GM18861 (cell line): Measurements from ENCODE around the gene ZNF124.
"Not testable (repeated sequence)": the region's sequence is repeated elsewhere in the genome, so short reads cannot be mapped to it uniquely, and the experiment has no call there.

ENCODE experiments used
- ATAC-seq: cut with Tn5 transposase; IDR thresholded peaks from one replicate; pipeline ENCODE4 v1.9.1; 2021; ENCODE audit not compliant: unreplicated experiment

ZNF124 gene

DNA sequence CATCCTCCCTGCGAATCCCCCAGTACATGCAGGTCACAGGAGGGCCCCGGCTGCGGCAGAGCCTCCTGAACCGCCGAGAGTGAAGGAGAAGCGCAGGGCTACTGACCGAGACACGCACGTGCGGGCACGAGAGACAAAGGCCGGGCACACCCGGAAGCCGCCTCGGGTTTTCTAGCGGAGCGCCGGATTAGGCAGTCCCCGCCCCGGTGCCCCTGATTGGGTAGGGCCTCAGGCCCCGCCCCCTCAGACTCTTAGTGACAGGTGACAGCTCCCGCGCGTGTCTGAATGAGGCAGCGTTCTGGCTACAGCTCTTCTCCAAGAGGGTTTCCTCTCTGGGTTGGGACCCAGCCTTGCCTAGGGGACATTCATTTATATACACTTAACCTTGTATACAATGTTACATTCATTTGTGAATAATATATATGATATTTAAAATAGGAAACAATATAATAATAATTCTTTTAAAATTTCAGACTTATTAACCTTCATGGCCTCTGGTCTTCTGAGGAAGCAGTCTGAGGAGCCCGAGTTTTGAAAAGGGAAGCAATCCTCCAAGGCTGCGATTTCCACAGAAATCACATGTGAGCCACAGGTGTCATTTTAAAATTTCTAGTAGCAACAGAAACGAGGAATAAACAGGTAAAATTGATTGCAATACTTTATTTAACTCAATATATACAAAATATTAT, at the start of gene ZNF124:
TSS of gene ZNF124 (minus strand) at position 146 of the 689 bp plus-strand sequence. CDS start at position 3, 143 bp downstream.
- ATAC-seq: peak; percentile 92

DNA sequence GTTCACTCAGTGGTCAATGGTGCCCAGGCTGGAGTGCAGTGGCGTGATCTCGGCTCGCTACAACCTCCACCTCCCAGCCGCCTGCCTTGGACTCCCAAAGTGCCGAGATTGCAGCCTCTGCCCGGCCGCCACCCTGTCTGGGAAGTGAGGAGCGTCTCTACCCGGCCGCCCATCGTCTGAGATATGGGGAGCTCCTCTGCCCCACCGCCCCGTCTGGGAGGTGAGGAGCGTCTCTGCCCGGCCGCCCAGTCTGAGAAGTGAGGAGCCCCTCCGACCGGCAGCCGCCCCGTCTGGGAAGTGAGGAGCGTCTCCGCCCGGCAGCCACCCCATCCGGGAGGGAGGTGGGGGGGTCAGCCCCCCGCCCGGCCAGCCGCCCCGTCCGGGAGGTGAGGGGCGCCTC, 48.5 kb upstream of the ZNF124 start:
- ATAC-seq: not testable (repeated sequence)

DNA sequence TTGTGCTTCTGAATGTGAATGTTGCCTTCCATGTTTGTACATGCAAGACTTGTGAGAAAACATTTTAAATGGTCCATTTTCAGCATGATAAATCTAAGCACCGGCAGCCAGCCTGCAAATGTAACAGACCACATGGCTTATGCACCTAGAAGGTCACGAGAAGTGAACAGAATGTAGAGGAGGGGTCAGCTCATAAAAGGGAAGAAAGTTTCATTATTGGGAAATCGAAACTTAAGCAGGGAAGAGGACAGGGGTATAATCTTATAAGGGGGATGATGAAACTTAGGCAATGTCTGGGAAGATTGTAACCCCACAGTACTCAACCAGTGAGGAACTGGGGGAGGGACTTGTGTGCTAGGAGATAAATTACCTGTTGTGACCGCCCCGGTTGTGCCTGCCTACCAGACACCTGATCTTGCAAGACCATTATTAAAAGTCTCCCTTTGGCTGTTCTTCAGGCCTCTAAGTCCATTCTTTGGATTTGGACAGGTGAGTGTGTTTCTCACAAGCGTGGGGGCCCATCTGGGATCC, 46.4 kb upstream of the ZNF124 start:
- ATAC-seq: no peak

DNA sequence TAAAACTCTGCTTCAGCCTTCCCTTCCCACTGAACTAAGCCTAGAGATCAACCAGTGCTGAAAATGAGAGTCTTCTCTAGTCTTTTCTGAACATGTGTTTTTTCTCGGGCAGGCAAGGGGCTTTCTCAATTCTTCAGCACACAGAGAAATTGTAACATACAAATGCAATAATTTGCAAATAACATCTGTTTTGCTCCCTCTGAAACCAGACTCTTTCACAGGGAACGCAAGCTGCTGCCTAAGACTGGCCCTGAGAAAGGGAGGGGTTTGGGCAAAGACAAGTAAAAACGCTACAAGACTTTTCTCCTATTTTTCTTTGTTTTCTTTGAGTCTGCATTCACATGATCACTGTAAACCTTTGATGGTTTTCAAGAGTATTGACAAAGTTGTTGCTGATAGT, 44.4 kb upstream of the ZNF124 start:
- ATAC-seq: no peak

DNA sequence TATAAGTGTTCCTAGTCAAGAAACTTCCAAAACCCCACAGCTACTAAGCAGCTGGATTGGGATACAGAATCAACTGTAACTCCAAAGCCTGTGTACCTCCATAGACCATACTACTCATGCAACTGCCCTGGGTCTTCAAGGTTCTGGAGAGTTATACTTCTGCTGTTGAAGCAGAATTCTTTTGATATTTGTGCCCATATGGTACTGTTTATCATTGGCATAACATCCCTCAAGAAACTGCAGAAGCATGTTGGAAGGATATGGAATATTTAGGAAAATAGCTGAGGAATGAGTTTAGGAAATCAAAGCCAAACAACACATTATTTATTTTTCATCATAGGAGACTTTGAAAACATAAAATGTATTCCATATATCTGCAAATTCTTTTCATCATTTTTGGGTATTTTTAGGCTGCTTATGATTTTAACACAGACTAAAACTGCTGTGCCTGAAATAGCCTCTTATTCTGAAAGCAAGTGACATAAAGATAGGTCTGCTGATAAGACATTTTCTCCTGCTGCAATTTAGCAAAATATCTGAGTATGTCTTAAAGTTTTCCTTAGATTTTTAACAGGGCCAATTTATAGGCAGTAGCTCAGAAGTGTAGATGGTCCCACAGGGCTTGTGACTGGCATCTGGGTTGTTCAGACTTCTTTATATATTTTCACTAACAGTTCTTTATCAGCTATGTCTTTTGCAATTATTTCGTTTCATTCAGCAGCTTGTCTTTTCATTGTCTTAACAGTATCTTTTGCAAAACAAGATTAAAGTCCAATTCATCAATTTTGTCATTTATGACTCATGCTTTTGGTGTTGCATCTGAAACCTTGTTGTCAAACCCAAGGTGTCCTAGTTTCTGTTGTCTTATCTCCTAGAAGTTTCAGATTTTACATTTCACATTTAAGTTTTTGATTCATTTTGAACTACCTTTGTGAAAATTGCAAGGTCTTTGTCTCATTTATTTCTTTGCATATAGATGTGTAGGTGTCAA, 41.1 kb upstream of the ZNF124 start:
- ATAC-seq: no peak

DNA sequence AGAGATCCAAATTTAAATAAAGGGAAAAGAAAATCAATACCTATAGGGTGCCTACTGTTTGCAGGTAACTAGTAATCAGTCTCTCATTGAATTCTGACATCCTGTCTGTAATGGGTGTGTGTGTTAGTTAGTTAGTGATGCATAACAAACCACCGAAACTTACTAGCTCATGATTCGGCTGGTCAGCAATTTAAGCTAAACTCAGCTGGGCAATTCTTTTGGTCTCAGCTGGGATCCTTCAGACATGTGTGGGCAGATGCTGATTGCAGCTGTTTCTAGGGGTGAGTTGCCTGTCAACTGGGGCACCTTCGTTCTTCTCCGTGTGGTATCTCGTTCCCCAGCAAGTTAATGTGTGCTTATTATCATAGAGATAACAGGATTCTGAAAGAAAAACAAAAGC, 40.2 kb upstream of the ZNF124 start:
- peak; percentile 70 for ATAC-seq

DNA sequence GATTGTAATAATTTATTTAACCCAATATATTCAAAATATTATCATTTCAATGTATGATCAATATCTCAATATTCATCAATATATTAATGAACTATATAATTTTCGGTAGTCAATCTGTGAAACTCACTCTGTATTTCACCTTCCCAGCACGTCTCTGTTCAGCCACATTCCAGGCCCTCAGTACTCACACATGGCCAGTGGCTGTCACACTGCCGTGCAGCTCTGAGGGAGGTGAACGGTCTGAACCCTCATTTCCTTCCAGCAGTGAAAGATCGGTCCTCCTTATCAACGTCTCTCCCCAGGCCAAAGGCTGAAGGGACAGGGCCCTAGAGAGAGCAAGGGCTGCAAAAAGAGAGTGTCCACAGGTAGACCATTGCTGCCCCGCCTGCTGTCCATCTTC, 39.5 kb upstream of the ZNF124 start:
- ATAC-seq: no peak

DNA sequence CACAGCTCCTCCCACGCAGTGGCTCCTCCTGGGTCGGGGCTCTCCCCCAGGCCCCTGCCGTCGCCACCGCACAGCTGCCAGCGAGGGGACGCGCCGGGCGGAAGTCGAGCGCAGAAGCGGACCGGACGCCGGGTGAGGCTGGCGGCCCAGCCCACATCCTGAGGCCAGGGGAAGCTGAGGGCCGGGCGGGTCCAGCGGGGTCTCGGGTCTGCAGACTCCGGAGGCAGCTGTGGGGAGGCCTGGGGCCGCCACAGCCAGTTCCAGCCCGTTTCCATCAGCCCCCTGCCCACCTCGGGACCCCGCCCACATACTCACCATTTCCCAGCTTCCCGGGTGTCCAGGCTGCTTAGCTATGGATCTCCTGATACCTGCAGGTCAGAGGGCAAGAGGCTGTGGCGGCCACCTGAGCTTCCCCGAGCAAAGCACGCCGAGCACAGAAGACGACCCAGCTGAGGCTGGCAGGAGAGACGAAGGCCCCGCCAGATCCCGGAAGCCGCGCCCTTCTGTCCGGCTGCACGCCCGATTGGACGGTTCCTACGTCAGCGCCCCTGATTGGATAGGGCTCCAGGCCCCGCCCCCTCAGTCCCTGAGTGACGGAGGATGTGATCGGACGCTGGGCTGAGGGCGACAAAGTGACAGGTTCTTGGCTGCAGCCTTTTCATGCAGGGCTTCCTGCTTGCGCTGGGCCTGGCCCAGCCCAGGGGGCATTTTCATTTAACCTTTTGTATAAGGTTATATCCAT, 38.7 kb upstream of the ZNF124 start:
- ATAC-seq: peak; percentile 79

DNA sequence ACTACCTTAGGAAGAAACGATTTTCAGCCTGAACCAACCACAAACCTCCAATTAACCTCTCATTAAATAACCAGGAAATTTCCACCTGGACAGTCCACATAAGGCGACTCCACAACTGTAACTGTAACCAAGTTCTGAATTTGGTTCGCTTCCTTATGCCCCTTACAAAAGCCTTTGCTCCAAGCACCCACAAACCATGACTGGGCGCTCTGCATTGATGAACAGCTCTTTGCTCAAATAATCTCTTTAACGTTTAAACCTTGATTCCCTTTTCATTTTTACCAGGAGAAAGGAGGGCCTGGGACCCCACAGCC, 38.2 kb upstream of the ZNF124 start:
- ATAC-seq: peak; percentile 0

DNA sequence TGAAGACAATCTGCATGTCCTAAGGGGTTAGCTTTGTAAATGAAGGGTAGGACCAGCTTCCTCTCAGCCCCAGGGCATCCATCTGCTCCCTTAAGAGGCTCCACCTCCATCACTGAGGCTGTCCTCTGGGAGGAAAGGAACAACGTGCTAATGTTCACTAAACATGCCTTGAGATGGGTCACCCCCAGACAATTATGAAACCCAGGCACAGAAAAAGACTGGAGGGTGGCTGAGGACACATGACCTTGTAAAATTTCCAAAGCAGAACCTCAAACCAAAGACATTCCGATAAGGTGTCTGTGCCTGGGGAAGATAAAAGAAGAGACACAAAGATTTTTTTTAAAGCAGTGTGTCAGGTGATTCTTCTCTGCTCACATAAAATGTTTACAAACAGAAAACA, 37.6 kb upstream of the ZNF124 start:
- ATAC-seq: no peak

DNA sequence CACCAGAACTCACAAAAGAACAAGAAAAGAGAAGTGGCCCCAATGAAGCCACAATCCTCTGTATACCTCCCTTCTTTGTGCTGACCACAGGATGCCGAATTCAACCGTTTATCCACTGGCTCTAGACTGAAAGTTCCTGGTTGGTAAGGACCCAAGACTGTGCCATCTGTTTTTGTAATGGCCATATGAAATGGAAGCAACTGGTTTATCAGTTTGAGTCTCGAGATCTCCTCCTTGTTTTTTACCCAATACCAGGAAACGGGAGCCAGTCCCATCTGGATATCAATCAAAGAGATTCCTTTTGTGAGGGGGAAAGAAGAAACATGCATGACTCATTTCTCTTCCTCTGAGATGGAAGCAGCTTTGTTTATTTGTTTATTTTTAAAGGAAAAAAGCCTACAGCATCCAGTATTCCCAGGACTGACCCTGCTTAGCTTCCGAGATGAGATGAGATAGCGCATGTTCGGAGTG, 32.4 kb upstream of the ZNF124 start:
- no peak for ATAC-seq

DNA sequence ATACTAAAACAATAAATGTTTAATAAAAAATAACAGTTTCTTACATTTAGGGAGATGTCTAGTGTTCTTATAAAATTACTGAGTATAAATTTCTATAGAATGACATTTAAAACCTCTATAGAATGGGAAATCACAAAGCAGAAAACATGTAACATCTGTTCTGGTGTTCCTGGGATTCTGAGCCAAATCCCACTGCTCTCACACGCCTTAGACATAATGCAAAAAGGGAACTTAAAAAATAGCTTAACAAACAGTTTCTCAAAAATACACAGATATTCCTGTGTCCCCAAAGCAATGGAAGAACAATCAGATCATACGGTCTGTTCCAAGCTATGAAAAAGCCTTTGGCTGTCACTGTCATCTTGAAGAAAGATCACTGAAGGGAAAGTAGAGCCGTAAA, 27.0 kb upstream of the ZNF124 start:
- ATAC-seq: no peak

DNA sequence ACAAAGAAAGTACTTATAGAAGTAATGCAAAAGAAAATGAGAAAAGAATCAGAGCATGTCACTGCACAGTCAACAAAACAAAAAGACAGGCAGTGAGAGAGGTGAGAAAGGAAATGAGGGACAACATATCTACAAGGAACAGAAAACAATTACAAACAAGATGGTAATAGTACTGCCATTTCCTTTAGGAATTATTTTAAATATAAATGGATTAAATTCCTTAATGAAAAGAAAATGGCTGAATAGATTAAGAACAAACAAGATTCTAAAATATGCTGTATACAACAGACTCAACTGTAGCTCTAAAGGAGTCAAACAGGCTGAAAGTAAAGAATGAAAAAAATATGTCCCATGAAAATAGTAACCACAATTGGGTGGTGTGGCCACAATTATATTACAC, 22.1 kb upstream of the ZNF124 start:
- no peak for ATAC-seq

DNA sequence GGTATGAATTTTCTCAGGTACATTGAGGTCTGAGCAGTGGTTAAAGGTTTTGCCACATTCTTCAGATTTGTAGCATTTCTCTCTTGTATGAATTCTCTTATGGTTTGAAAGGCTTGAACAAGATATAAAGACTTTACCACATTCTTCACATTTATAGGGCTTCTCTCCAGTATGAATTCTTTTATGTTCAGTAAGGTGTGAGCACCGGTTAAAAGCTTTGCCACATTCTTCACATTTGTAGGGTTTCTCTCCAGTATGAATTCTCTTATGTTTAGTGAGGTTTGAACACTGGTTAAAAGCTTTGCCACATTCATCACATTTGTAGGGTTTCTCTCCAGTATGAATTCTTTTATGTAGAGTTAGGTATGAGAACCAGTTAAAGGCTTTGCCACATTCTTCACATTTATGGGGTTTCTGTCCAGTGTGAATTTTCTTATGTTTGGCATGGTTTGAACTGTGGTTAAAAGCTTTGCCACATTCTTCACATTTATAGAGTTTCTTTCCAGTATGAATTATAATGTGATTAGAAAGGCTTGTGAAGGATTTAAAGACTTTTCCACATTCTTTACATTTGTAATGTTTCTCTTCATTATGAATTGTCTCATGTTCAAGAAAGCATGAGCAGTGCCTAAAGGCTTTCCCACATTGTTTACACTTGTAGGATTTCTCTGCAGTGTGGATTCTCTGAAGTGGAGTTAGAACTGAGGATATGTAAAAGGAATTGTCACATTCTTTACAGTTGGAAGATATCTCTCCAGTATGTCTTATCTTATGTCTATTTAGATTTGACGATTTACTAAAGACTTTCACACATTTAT, 18.4 kb upstream of the ZNF124 start:
- no peak for ATAC-seq

DNA sequence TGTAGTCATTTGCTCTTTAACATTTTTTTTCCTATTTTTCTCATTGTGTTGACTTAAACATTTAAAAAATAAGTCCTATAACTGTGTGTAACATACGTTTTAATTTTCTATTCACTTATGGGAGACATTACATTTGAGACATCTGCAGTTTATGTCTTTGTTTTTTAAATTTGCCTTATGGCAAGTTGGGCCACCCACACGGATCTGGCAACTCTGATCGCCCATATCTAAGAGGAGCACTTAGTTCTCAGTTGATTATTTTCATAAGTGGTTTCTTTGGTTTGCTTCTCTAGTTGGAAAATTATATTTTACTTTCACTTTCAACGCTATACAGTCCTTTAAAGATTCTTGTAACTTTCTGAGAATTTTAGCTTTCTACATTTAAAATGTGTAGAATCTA, 13.8 kb upstream of the ZNF124 start:
- no peak for ATAC-seq

DNA sequence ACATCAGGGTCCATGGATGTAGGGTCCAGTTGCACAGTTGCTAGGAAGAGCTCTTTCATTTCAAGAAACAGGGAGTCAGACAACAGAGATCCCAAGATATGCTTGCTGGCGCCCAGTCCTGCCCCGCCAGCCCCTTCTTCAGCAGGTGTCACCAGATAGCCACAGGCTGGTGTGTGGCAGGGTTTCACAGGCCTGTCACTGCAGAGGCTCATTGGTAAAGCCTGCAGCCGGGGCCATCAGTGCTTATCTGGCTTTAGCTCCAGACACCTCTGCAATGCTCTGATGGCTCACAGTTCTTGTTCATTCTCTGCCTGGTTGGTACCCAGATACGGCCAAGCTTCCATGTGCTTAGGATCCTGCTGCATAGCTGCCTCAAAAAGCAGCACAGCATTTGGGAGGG, 12.4 kb upstream of the ZNF124 start:
- no peak for ATAC-seq

DNA sequence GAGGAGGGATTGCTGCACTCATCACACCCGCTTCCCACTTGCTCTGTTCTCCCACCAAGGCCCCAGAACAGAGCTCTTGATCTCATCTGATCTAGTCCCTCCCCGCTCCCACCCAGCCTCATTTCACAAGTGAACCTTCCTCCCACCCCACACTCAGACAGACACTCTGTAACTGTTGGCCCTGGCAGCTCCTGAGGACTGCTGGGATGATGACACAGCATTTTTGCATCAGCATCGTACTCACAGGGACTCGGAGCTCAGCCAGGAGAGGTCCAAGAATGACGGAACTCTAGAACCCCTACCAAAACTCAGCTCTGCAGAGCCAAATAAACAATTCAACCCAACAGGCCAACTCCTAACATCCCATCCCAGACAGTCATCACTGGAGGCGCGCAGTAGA, 11.2 kb upstream of the ZNF124 start:
- no peak for ATAC-seq

DNA sequence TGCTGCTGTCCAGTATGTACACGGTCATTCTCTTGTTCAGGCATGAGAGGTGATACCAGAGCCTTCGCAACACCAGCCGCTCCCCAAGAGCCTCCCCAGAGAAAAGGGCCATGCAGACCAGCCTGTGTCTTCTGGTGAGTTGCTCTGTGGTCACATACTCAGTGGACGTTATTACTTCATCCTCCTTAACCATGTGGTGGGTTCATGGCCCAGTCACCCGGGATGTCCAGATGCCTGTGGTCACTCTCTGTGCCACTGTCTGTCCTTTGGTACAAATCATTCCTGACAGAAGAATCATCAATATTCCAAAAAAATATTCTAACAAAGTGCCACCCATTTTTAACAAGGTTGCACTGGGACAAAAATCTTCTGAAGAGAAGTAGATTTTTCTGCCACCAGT, 8.8 kb upstream of the ZNF124 start:
- no peak for ATAC-seq

DNA sequence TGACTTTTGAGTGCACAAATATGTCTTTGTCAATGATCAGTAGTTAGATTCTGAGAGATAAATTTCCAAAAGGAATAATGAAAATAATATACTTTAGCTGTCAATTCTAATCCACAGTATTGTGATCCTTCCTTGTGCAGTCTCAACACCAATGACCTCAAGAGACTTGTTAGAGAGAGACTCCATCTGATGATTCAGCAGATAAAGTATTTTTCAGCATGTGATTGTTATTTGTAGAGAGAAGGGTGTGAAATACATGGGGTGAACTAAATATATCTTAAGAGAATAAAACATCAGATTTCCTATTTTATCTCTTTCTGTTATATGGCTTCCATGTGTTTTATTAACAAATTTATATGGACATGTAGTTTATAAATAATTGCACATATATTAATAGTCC, 5.9 kb upstream of the ZNF124 start:
- no peak for ATAC-seq

DNA sequence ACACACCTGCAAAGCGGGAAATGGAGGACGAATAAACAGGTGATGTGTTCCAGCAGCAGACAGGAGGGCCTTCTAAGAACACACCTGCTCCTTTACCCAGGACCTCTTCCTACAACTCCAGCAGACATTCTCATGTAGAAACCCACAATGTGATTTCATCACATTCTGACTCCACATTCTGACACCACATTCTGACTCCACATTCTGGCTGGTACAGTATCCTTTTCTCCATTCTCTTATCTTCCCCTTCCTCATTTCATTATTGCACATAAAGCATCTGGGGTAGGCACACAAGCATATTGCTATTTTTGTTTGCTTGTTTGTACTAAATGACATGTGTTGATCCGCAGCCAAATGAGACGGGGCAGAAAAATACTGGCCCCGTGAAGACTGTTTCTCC, 3.6 kb upstream of the ZNF124 start:
- no peak for ATAC-seq
